HG03571 (cell line): Measurements from ENCODE around the gene RAB38.

Source experiments
- ATAC-seq: cut with Tn5 transposase; IDR thresholded peaks from one replicate; pipeline ENCODE4 v1.9.1; 2021; ENCODE audit not compliant: unreplicated experiment

Gene RAB38

GRCh38 chr11:88104408-88104807 lies 70.8 kb downstream of the RAB38 start:
- no peak for ATAC-seq

DNA sequence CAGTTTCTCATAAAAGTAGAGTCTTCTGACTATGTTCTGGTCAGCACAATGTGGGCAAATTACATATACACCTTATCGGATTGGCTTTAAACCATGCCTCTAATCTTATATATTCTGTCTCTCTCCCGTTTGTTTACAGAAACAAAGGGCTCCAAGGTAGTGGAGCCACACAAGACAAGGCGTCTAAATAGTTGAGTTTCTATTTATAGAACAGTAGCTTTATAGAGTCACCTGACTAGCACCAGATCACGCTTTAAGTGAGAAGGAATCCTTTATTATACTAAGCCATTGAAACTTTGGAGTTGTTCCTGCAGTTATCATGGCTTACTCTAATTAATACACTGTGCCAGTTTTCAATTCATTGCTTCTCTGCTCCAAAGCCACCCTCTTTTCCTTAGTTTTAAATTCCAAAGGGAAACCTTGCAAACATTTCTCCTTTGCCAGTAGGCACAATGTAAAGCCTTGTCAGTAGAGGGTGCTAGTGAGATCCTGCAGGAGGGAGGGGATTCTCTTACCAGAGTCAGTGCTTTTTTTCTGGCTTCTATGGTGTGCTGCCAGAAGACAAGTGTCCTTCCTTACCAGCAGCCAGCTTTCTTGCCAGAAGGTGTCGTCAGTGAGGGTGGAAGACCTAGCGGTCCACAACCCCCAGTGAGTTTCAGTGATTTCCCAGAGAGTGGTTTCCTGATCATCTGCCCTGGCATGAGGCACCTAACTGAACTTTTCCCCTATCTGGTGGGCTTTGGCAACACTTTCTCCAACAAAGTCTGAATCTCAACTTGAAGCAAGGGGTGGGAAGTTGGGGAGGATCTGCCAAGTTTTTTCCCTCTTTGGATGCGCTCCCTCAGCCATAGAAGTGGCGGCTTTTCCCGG lies 71.7 kb downstream of the RAB38 start:
- peak; percentile 63 for ATAC-seq

DNA sequence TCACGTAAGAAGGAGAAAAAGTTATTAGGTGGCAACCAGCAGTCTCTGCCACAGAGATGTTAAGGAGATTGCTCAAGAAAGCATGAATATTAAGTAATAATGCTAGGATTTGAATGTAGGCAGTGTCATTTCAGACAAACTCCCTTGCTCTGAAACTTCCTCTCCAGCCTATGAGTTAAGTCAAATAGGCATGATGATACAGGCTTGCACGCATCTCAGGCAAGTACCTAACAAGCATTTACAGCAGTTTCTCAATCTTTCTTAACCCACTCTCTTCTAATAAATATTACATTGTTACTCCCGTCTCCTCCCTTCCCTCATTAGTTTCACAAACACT lies 72.7 kb downstream of the RAB38 start:
- ATAC-seq: no peak

- ATAC-seq: no peak
Observed at GRCh38 chr11:88101881-88102597, 73.2 kb downstream of the RAB38 start.

DNA sequence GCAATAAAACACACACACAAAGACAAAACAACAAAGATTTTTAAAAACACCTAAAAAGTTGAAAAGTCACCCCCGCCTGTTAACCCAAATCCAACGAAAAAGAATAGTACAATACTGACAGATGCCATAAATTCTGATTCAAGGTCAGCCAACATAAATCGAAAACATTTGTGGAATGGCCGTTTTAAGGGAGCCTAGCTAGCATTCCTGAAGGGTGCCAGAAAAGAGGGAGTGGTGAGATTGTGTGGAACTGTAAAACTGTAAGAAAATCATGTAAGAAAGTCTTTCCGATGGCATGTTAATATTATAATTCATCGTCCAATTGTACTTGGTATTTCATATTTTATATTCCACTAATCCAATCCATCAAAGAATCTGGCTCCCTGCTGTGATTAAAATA lies 75.1 kb downstream of the RAB38 start:
- no peak for ATAC-seq

DNA sequence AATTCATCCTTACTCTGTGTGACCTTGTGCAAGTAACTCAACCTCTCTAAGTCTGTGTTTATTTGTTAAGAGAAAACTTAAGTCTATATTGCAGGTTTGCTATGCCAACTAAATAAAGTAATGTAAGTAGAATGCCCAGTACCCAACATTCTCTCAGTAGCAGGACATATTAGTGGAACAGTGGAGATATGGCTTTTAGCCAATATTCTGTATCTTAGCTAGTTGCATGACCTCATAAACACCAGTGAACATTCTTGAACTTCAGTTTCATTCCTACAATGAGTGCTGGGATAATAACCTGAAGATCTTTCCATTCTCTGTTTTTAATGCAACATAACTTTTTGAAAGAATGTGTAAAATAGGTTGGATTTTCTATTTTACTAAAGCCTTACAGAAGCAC lies 77.0 kb downstream of the RAB38 start:
- no peak for ATAC-seq

GRCh38 chr11:88089134-88089533 lies 86.1 kb downstream of the RAB38 start:
- no peak for ATAC-seq

DNA sequence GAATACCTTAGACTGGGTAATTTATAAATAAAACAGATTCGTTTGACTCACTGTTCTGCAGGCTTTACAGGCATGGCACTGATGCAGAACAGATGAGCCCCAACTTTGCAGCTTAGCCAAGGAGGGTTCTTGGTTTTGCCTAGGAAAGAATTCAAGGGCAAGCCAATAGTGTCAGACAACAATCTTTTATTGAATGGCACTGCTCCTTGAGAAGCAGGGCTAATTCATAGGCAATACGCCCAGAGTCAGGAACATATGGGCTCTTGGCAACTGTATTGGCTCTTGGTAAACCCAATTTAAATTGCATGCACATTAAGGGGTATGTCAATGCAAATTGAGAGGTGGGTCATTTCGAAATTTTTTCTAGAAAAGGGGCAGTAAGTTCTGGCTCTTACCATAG lies 87.9 kb downstream of the RAB38 start:
- no peak for ATAC-seq

- ATAC-seq: no peak
Observed at GRCh38 chr11:88086297-88086696, 88.9 kb downstream of the RAB38 start.

GRCh38 chr11:88070437-88070836 lies 104.8 kb downstream of the RAB38 start:
- no peak for ATAC-seq

DNA sequence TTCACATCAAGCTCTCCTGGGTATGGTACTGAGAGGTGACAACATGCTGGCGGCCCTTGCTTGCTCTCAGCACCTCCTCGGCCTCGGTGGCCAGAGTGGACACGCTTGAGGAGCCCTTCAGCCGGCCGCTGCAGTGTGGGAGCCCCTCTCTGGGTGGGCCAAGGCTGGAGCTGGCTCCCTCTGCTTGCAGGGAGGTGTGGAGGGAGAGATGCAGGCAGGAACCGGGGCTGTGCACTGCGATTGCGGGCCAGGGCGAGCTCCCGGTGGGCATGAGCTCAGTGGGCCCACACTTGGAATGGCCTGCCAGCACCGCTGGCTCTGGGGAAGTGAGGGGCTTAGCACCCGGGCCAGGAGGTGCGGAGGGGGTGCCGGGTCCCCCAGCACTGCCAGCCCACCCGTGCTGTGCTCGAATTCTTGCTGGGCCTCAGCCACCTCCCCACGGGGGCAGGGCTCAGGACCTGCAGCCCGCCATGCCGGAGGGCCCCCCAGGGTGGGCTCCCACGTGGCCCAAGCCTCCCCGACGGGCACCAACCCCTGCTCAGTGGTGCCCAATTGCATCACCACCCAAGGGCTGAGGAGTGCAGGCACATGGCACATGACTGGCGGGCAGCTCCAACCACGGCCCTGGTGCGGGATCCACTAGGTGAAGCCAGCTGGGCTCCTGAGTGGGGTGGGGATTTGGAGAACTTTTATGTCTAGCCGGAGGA lies 106.2 kb downstream of the RAB38 start:
- no peak for ATAC-seq

DNA sequence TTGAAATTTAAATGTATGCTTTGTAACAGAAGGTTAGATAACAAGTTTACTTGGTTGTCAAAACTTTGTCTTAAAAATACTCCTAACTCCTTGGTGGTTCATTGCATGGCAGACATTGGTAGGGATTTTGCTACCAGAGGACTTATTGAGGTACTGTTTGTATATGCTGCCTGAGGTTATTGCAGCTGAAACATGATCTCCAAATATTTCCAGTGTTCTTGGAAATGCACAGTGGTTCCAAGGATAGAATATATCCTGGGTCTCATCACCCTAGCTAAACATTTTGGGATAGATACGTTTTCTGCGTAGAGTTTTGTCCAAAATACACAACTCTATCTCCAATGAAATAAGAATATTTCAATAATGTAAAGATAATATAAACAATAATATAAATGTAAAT lies 109.2 kb downstream of the RAB38 start:
- no peak for ATAC-seq

GRCh38 chr11:88064097-88064705 lies 111.0 kb downstream of the RAB38 start:
- ATAC-seq: no peak
